Panc1 (cell line): ENCODE results near the gene KCNQ1. TPM values are rescaled to one million over a fixed set of nuclear protein-coding genes. Genes with fewer than 3 reads are reported as not detected.
A peak's percentile ranks its signal among the peaks of the same experiment; 100 is the strongest.

Source experiments
- ATAC-seq: fragments of 200-7000 bp; cut with Tn5 transposase; 2 replicates; pipeline ENCODE4 v1.9.1; 2020; ENCODE audit warnings: mild to moderate bottlenecking, moderate library complexity
- BruUV-seq: library from RNA; stranded (reverse); fragments of 400-500 nt; replicated peaks from 2 replicates; lab custom pipeline; 2021; lab: Mats Ljungman, UMichigan
- CTCF ChIA-PET: fragments of 300-600 bp; sonication (Branson Sonifier 250); formaldehyde crosslinking; loops from one replicate; lab custom pipeline; 2022; ENCODE audit warnings: antibody characterized with exemption; lab: Charles Lee
- POLR2A ChIA-PET: fragments of 300-600 bp; sonication (Branson Sonifier 250); formaldehyde crosslinking; loops from one replicate; lab custom pipeline; 2022; ENCODE audit warnings: antibody characterized with exemption; lab: Charles Lee
- DNase-seq: peaks from one replicate; pipeline ENCODE4 v3.0.0-alpha.2; 2010; ENCODE audit warnings: low read depth, low spot score
- H3K27ac ChIP-seq: 2 replicates; pipeline ENCODE4 v1.5.1; 2011; ENCODE audit warnings: mild to moderate bottlenecking, low read length, inconsistent platforms
- H3K27me3 ChIP-seq: fragments of 200-500 bp; sonication (Bioruptor generic); 2 replicates; pipeline ENCODE4 v1.6.0; 2014; ENCODE audit warnings: low read length, inconsistent platforms; ENCODE audit not compliant: control insufficient read depth, insufficient read depth
- H3K36me3 ChIP-seq: fragments of 200-500 bp; sonication (Bioruptor generic); 2 replicates; pipeline ENCODE4 v1.5.1; 2014; ENCODE audit warnings: inconsistent platforms, mild to moderate bottlenecking, low read length, moderate library complexity; ENCODE audit not compliant: control insufficient read depth, insufficient read depth
- H3K4me1 ChIP-seq: 2 replicates; pipeline ENCODE4 v1.5.1; 2011; ENCODE audit warnings: inconsistent platforms, mild to moderate bottlenecking, low read length, moderate library complexity; ENCODE audit not compliant: control insufficient read depth, insufficient read depth
- H3K4me3 ChIP-seq, 2 experiments: 2 replicates each; pipeline ENCODE4 v1.5.1; 2011 to 2012; ENCODE audit warnings: low read depth in 2 of 2, low read length in 2 of 2, mild to moderate bottlenecking in 2 of 2, inconsistent platforms in 1 of 2, moderate library complexity in 1 of 2
- H3K9me3 ChIP-seq: fragments of 200-500 bp; sonication (Bioruptor generic); 2 replicates; pipeline ENCODE4 v1.5.1; 2014; ENCODE audit warnings: low read depth, mild to moderate bottlenecking, inconsistent platforms, low read length, moderate library complexity; ENCODE audit not compliant: control insufficient read depth, insufficient read depth
- POLR2AphosphoS5 ChIP-seq: IDR thresholded peaks from 2 replicates; pipeline ENCODE4 v1.6.1; 2012; ENCODE audit warnings: mild to moderate bottlenecking, low read depth, low read length, moderate library complexity
- SIN3A ChIP-seq: IDR thresholded peaks from 2 replicates; pipeline ENCODE4 v1.6.1; 2012; ENCODE audit warnings: low read depth, mild to moderate bottlenecking, low read length, moderate library complexity, borderline replicate concordance; ENCODE audit not compliant: insufficient read depth
- TCF7L2 ChIP-seq: IDR thresholded peaks from 2 replicates; pipeline ENCODE4 v1.6.1; 2011; ENCODE audit warnings: mild to moderate bottlenecking, low read depth, low read length, inconsistent platforms
- in situ Hi-C: cut with HindIII; loops from 2 replicates; pipeline ENCODE4 v1.10.0; 2016; ENCODE audit warnings: low sequenced_read_pairs, low pct_unique_long_range_greater_than_20kb
- intact Hi-C: fragments of 100-400 bp; cut with micrococcal nuclease; formaldehyde crosslinking; loops from one replicate; pipeline ENCODE4 v1.10.0; 2022; ENCODE audit not compliant: unreplicated experiment
- total RNA-seq: library from RNA; stranded (reverse); gene quantifications from one replicate; pipeline ENCODE4 v1.2.1, GENCODE V29; 2021; ENCODE audit not compliant: unreplicated experiment
- TF ChIP-seq, protein P1 (sequence below): fragments of 450-650 bp; IDR thresholded peaks from 2 replicates; pipeline ENCODE4 v1.5.1; 2017; ENCODE audit warnings: mild to moderate bottlenecking
- TF ChIP-seq, protein P2 (sequence below), 2 experiments: IDR thresholded peaks; 2 replicates each; pipeline ENCODE4 v1.6.1; 2011 to 2012; ENCODE audit warnings: low read depth in 2 of 2, control low read depth in 1 of 2, low read length in 1 of 2, mild to moderate bottlenecking in 1 of 2, moderate library complexity in 1 of 2; ENCODE audit not compliant: insufficient read depth in 1 of 2

Gene KCNQ1
- total RNA-seq, 1 experiment from 2014 or later: 1.0 TPM

GRCh38 chr11:2532704-2533586 is 88.1 kb downstream of the KCNQ1 start:
- TF ChIP-seq, protein P1, sequence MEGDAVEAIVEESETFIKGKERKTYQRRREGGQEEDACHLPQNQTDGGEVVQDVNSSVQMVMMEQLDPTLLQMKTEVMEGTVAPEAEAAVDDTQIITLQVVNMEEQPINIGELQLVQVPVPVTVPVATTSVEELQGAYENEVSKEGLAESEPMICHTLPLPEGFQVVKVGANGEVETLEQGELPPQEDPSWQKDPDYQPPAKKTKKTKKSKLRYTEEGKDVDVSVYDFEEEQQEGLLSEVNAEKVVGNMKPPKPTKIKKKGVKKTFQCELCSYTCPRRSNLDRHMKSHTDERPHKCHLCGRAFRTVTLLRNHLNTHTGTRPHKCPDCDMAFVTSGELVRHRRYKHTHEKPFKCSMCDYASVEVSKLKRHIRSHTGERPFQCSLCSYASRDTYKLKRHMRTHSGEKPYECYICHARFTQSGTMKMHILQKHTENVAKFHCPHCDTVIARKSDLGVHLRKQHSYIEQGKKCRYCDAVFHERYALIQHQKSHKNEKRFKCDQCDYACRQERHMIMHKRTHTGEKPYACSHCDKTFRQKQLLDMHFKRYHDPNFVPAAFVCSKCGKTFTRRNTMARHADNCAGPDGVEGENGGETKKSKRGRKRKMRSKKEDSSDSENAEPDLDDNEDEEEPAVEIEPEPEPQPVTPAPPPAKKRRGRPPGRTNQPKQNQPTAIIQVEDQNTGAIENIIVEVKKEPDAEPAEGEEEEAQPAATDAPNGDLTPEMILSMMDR: peak; percentile 100
- TF ChIP-seq POLR2AphosphoS5 (no peak), SIN3A (0 out of 2 replicates have a peak, but pooled peaks have one; percentile 40), TCF7L2 (no peak)
- TF ChIP-seq, protein P2, sequence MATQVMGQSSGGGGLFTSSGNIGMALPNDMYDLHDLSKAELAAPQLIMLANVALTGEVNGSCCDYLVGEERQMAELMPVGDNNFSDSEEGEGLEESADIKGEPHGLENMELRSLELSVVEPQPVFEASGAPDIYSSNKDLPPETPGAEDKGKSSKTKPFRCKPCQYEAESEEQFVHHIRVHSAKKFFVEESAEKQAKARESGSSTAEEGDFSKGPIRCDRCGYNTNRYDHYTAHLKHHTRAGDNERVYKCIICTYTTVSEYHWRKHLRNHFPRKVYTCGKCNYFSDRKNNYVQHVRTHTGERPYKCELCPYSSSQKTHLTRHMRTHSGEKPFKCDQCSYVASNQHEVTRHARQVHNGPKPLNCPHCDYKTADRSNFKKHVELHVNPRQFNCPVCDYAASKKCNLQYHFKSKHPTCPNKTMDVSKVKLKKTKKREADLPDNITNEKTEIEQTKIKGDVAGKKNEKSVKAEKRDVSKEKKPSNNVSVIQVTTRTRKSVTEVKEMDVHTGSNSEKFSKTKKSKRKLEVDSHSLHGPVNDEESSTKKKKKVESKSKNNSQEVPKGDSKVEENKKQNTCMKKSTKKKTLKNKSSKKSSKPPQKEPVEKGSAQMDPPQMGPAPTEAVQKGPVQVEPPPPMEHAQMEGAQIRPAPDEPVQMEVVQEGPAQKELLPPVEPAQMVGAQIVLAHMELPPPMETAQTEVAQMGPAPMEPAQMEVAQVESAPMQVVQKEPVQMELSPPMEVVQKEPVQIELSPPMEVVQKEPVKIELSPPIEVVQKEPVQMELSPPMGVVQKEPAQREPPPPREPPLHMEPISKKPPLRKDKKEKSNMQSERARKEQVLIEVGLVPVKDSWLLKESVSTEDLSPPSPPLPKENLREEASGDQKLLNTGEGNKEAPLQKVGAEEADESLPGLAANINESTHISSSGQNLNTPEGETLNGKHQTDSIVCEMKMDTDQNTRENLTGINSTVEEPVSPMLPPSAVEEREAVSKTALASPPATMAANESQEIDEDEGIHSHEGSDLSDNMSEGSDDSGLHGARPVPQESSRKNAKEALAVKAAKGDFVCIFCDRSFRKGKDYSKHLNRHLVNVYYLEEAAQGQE (IDR thresholded peaks at IDR 0.05; ENCODE audit: insufficient read depth in 1 of 2, low read depth in 2 of 2, low read length in 1 of 2): no peak
- Histone ChIP-seq H3K4me3 (peak overlapping the region in 1 of 2 experiments; percentile 30; a peak in 1 of 4 replicates), H3K4me1 (peaks cover 15% of the 10 kb centered on the region), H3K27me3 (no peaks in the 10 kb centered on the region), H3K27ac (no peak overlapping the region), H3K9me3 (no peaks in the 10 kb centered on the region), H3K36me3 (no peaks in the 10 kb centered on the region)
- intact Hi-C loops (loop anchor here (1.0 kb wide), 2 partner anchors 355 to 359 kb away; no protein-coding TSS in a partner anchor), in situ Hi-C loops (no loop called here)
- BruUV-seq: no TSS peak
- DNase-seq (peak; percentile 84), ATAC-seq (peak; percentile 85)
- ChIA-PET CTCF (interaction anchor here (0.5 to 5.5 kb wide), 13 partner anchors 10 to 397 kb away, joined by 3 to 132 read pairs (median 6); partner anchors contain the start of genes CDKN1C and TSSC4), POLR2A (no interaction called here)

- CTCF ChIA-PET: interaction anchor here (0.6 to 5.5 kb wide), 8 partner anchors 20 to 397 kb away, joined by 3 to 132 read pairs (median 4); partner anchors contain the start of gene CDKN1C
- BruUV-seq: no TSS peak
- TF ChIP-seq, protein P2 (IDR thresholded peaks at IDR 0.05; ENCODE audit: insufficient read depth in 1 of 2, low read depth in 2 of 2, low read length in 1 of 2): no peak
- TF ChIP-seq SIN3A (no peak), TCF7L2 (no peak), POLR2AphosphoS5 (no peak)
- TF ChIP-seq, protein P1: no peak
- in situ Hi-C loops (no loop called here), intact Hi-C loops (loop anchor here (1.0 kb wide), 2 partner anchors 355 to 359 kb away; no protein-coding TSS in a partner anchor)
- POLR2A ChIA-PET: no interaction called here
- peak; percentile 24 for DNase-seq
- Histone ChIP-seq H3K27ac (no peak overlapping the region), H3K9me3 (no peaks in the 10 kb centered on the region), H3K4me3 (no peak overlapping the region), H3K36me3 (no peaks in the 10 kb centered on the region), H3K4me1 (peaks cover 15% of the 10 kb centered on the region), H3K27me3 (no peaks in the 10 kb centered on the region)
- peak; percentile 59 for ATAC-seq
Observed at GRCh38 chr11:2533587-2534133, 88.9 kb downstream of the KCNQ1 start.
